HepG2 (cell line): Measurements from ENCODE around the gene CD300LB.

Experiments used
- CREB1 ChIP-seq, 2 experiments: fragments of 450-650 bp in 1 of 2; IDR thresholded peaks; 2 replicates each; pipeline ENCODE4 v1.6.1; 2016 to 2017; ENCODE audit warnings: control low read depth in 1 of 2, mild to moderate bottlenecking in 1 of 2, missing compliant biosample characterization in 1 of 2, missing genetic modification characterization in 1 of 2
- KDM5A ChIP-seq: fragments of 200-600 bp; sonication (generic); IDR thresholded peaks from 2 replicates; pipeline ENCODE4 v1.7.0; 2018; ENCODE audit warnings: antibody characterized with exemption, mild to moderate bottlenecking, low read length, borderline replicate concordance
- MAFK ChIP-seq, 2 experiments: IDR thresholded peaks in 1 of 2; conservative IDR thresholded peaks in 1 of 2; 2 replicates each; pipeline ENCODE4 v1.6.1; 2011; ENCODE audit warnings: improper control_type of control experiment in 2 of 2, low read length in 2 of 2
- POLR2A ChIP-seq, 2 experiments: IDR thresholded peaks; 2 replicates each; pipeline ENCODE4 v1.6.1; 2011; ENCODE audit warnings: low read depth in 2 of 2, low read length in 2 of 2, mild to moderate bottlenecking in 1 of 2, moderate library complexity in 1 of 2; ENCODE audit not compliant: insufficient read depth in 1 of 2
- PRDM4 ChIP-seq: sonication (generic); formaldehyde crosslinking; IDR thresholded peaks from 2 replicates; pipeline ENCODE4 v1.9.0; 2021; ENCODE audit warnings: missing genetic modification reagents, borderline replicate concordance
- TFAP4 ChIP-seq: sonication (generic); IDR thresholded peaks from 2 replicates; pipeline ENCODE4 v1.6.1; 2016; ENCODE audit warnings: low read depth, borderline replicate concordance
- ZNF556 ChIP-seq: sonication (generic); formaldehyde crosslinking; IDR thresholded peaks from 2 replicates; pipeline ENCODE4 v1.4.0; 2020; ENCODE audit warnings: mild to moderate bottlenecking, missing genetic modification reagents, borderline replicate concordance
- ZNF569 ChIP-seq: sonication (generic); formaldehyde crosslinking; IDR thresholded peaks from 2 replicates; pipeline ENCODE4 v1.5.0; 2020; ENCODE audit warnings: mild to moderate bottlenecking, missing genetic modification reagents, moderate library complexity, borderline replicate concordance
- ZNF713 ChIP-seq: sonication (generic); formaldehyde crosslinking; IDR thresholded peaks from 2 replicates; pipeline ENCODE4 v1.4.0; 2020; ENCODE audit warnings: mild to moderate bottlenecking, missing genetic modification reagents
- TF ChIP-seq, protein P1 (sequence below): sonication (generic); formaldehyde crosslinking; IDR thresholded peaks from 2 replicates; pipeline ENCODE4 v1.5.0; 2020; ENCODE audit warnings: mild to moderate bottlenecking, missing genetic modification reagents, moderate library complexity
- TF ChIP-seq, protein P2 (sequence below): sonication (generic); formaldehyde crosslinking; conservative IDR thresholded peaks from 2 replicates; pipeline ENCODE4 v1.8.1; 2023; ENCODE audit warnings: missing genetic modification reagents
- TF ChIP-seq, protein P3 (sequence below): fragments of 450-650 bp; IDR thresholded peaks from 2 replicates; pipeline ENCODE4 v1.6.1; 2017; ENCODE audit warnings: mild to moderate bottlenecking
- TF ChIP-seq, protein P4 (sequence below): IDR thresholded peaks from 2 replicates; pipeline ENCODE4 v1.6.1; 2016; ENCODE audit warnings: missing biosample characterization, missing genetic modification reagents, low read depth

- TF ChIP-seq PRDM4 (no peak), POLR2A (IDR thresholded peaks at IDR 0.05; ENCODE audit: insufficient read depth in 1 of 2, low read depth in 2 of 2, low read length in 2 of 2) (no peak), ZNF556 (CRISPR knock-in tag) (no peak), MAFK (conservative IDR thresholded peaks at IDR 0.05 in 1 of 2, IDR thresholded peaks at IDR 0.05 in 1 of 2; ENCODE audit: low read length in 2 of 2) (no peak), ZNF713 (CRISPR knock-in tag) (no peak), KDM5A (no peak), TFAP4 (no peak), CREB1 (IDR thresholded peaks at IDR 0.05) (no peak), CREB1 (CRISPR knock-in tag; IDR thresholded peaks at IDR 0.05) (no peak), ZNF569 (no peak)
- TF ChIP-seq, protein P1, sequence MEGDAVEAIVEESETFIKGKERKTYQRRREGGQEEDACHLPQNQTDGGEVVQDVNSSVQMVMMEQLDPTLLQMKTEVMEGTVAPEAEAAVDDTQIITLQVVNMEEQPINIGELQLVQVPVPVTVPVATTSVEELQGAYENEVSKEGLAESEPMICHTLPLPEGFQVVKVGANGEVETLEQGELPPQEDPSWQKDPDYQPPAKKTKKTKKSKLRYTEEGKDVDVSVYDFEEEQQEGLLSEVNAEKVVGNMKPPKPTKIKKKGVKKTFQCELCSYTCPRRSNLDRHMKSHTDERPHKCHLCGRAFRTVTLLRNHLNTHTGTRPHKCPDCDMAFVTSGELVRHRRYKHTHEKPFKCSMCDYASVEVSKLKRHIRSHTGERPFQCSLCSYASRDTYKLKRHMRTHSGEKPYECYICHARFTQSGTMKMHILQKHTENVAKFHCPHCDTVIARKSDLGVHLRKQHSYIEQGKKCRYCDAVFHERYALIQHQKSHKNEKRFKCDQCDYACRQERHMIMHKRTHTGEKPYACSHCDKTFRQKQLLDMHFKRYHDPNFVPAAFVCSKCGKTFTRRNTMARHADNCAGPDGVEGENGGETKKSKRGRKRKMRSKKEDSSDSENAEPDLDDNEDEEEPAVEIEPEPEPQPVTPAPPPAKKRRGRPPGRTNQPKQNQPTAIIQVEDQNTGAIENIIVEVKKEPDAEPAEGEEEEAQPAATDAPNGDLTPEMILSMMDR: no peak
- TF ChIP-seq, protein P2, sequence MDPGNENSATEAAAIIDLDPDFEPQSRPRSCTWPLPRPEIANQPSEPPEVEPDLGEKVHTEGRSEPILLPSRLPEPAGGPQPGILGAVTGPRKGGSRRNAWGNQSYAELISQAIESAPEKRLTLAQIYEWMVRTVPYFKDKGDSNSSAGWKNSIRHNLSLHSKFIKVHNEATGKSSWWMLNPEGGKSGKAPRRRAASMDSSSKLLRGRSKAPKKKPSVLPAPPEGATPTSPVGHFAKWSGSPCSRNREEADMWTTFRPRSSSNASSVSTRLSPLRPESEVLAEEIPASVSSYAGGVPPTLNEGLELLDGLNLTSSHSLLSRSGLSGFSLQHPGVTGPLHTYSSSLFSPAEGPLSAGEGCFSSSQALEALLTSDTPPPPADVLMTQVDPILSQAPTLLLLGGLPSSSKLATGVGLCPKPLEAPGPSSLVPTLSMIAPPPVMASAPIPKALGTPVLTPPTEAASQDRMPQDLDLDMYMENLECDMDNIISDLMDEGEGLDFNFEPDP (CRISPR knock-in tag): no peak
- TF ChIP-seq, protein P3, sequence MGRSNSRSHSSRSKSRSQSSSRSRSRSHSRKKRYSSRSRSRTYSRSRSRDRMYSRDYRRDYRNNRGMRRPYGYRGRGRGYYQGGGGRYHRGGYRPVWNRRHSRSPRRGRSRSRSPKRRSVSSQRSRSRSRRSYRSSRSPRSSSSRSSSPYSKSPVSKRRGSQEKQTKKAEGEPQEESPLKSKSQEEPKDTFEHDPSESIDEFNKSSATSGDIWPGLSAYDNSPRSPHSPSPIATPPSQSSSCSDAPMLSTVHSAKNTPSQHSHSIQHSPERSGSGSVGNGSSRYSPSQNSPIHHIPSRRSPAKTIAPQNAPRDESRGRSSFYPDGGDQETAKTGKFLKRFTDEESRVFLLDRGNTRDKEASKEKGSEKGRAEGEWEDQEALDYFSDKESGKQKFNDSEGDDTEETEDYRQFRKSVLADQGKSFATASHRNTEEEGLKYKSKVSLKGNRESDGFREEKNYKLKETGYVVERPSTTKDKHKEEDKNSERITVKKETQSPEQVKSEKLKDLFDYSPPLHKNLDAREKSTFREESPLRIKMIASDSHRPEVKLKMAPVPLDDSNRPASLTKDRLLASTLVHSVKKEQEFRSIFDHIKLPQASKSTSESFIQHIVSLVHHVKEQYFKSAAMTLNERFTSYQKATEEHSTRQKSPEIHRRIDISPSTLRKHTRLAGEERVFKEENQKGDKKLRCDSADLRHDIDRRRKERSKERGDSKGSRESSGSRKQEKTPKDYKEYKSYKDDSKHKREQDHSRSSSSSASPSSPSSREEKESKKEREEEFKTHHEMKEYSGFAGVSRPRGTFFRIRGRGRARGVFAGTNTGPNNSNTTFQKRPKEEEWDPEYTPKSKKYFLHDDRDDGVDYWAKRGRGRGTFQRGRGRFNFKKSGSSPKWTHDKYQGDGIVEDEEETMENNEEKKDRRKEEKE: no peak
- TF ChIP-seq, protein P4, sequence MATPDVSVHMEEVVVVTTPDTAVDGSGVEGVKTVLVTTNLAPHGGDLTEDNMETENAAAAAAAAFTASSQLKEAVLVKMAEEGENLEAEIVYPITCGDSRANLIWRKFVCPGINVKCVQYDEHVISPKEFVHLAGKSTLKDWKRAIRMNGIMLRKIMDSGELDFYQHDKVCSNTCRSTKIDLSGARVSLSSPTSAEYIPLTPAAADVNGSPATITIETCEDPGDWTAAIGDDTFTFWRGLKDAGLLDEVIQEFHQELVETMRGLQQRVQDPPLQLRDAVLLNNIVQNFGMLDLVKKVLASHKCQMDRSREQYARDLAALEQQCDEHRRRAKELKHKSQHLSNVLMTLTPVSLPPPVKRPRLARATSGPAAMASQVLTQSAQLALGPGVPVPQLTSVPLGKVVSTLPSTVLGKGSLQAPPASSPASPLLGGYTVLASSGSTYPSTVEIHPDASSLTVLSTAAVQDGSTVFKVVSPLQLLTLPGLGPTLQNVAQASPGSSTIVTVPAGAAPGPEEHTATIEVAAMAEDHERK: no peak
Observed at GRCh38 chr17:74525465-74525725, 5.9 kb downstream of the CD300LB start.
